Left ventricle myocardium inferior (tissue), 1 donor: ENCODE measurements around the gene GRB10. TPM values are rescaled to one million over a fixed set of nuclear protein-coding genes. Genes with fewer than 3 reads are reported as not detected.

Experiments used
- DNase-seq: peaks from one replicate; pipeline ENCODE4 v3.0.0-alpha.2; 2020
- H3K27ac ChIP-seq: fragments of 200-600 bp; replicated peaks from 2 replicates; pipeline ENCODE4 v1.8.0; 2021
- H3K27me3 ChIP-seq: fragments of 200-600 bp; 2 replicates; pipeline ENCODE4 v1.8.0; 2021; ENCODE audit warnings: low read depth
- H3K36me3 ChIP-seq: fragments of 200-600 bp; 2 replicates; pipeline ENCODE4 v1.8.0; 2021
- H3K4me1 ChIP-seq: fragments of 200-600 bp; 2 replicates; pipeline ENCODE4 v1.8.0; 2021
- H3K4me3 ChIP-seq: fragments of 200-600 bp; 2 replicates; pipeline ENCODE4 v1.8.0; 2021; ENCODE audit warnings: mild to moderate bottlenecking, moderate library complexity
- H3K9me3 ChIP-seq: fragments of 200-600 bp; replicated peaks from 2 replicates; pipeline ENCODE4 v1.8.0; 2021
- intact Hi-C: fragments of 100-400 bp; cut with micrococcal nuclease; formaldehyde crosslinking; loops from one replicate; pipeline ENCODE4 v1.11.0; 2022
- total RNA-seq: library from RNA; stranded (reverse); fragmentation: NEBNext Ultra II Directional; extraction: Animal tissue kit (Norgen Biotek cat#: 25700); gene quantifications from one replicate; pipeline ENCODE4 v1.2.1, GENCODE V29; 2021
- TF ChIP-seq, protein P1 (sequence below): fragments of 200-600 bp; IDR thresholded peaks from 2 replicates; pipeline ENCODE4 v1.8.0; 2021; ENCODE audit warnings: antibody characterized with exemption, mild to moderate bottlenecking, borderline replicate concordance
- donor health status: DM: no; HTN: yes; CAD: no; lungs with severe emphysema.

GRB10 gene
- total RNA-seq, 1 donor from 2014 or later: 40.6 TPM

DNA sequence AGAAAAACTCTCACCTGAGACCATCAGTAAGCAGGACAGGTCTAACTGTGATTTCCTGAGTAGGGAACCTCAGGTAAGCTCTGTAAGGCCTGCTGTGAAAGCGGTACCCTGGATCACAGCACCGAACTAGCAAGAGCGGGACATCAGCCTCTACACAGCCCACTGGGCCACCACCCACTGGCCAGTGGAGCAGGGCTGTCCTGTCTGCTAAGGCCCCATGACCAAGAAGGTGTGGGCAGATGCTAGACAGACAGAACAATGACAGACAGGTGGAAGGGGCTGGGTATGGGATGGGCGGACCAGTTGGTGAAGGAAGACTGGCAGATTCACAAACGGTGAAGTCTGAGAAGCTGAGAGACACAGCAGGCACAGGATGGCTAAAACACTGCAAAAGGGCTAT is 138.1 kb downstream of the GRB10 start:
- H3K9me3 ChIP-seq: no peaks in the 10 kb centered on the region
- TF ChIP-seq, protein P1, sequence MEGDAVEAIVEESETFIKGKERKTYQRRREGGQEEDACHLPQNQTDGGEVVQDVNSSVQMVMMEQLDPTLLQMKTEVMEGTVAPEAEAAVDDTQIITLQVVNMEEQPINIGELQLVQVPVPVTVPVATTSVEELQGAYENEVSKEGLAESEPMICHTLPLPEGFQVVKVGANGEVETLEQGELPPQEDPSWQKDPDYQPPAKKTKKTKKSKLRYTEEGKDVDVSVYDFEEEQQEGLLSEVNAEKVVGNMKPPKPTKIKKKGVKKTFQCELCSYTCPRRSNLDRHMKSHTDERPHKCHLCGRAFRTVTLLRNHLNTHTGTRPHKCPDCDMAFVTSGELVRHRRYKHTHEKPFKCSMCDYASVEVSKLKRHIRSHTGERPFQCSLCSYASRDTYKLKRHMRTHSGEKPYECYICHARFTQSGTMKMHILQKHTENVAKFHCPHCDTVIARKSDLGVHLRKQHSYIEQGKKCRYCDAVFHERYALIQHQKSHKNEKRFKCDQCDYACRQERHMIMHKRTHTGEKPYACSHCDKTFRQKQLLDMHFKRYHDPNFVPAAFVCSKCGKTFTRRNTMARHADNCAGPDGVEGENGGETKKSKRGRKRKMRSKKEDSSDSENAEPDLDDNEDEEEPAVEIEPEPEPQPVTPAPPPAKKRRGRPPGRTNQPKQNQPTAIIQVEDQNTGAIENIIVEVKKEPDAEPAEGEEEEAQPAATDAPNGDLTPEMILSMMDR: no peak
- no peak for DNase-seq
- intact Hi-C loops: no loop called here
- no peak overlapping the region for H3K4me3 ChIP-seq
- no peaks in the 10 kb centered on the region for H3K36me3 ChIP-seq
- no peaks in the 10 kb centered on the region for H3K27me3 ChIP-seq
- peaks cover 46% of the 10 kb centered on the region for H3K4me1 ChIP-seq
- H3K27ac ChIP-seq: no peak overlapping the region

DNA sequence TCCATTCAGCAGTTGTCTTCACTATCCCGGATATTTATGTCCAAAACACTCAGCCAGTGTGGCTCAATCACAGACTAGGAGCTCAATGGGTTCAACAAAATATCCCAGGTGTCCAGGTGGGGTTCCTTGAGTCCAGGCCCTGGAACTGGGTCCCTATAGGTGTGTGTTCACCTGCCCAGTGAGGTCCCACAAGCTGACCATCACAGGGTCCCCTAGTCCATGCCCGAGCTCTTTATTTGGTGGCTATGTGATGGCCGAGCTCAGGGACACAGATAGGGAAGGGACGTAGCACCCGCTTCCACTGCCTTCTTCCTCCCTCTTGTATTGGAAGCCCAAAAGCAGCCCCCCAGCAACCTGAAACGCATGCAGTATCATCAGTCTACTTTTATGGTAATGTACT is 138.6 kb downstream of the GRB10 start:
- DNase-seq: no peak
- H3K27ac ChIP-seq: no peak overlapping the region
- TF ChIP-seq, protein P1: no peak
- H3K4me1 ChIP-seq: peaks cover 41% of the 10 kb centered on the region
- H3K4me3 ChIP-seq: no peak overlapping the region
- intact Hi-C loops: no loop called here
- H3K27me3 ChIP-seq: no peaks in the 10 kb centered on the region
- no peaks in the 10 kb centered on the region for H3K36me3 ChIP-seq
- H3K9me3 ChIP-seq: no peaks in the 10 kb centered on the region

DNA sequence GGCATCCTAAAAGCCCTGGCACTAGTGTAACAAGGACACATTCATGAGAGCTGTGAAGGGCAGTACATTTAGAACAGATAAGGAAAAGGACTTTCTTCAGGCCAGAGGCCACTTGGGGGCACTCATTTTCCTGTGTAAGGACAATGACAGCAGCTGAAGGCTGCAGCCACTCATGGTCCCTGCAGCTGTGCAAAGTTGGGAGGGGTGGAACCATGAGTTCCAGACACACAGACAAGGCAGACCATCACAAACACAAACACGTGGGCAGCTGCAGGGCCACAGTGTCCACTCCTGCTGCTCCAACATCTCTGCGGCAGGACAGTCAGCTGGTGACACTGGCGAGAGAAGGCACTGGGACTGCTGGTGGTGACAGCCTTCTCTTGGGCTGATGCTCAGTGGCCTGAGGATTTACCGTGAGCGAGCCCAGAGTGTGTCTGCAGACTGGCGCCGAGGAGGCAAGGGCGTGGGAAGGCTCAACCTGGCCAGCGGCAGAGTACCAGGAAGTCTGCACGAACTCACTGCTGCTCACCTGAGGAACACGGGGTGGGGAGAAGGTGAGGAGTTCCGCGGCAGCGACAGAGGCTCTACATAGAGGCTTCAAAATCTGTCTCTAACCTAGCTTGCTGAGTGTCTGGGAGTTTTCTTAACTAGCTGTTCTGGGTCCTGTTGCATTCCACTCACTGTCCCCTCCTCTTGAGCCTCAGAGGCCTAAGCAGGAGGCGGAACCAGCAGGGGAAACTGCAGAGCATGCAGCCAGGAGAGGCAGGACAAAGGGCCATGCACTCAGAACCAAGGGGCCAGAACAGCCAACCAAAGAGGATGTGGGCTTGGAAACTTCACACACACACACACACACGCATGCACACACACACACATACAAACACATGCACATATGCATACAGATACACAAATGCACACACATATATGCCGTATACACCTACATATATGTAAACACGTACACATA is 141.0 kb downstream of the GRB10 start:
- no peak overlapping the region for H3K4me3 ChIP-seq
- intact Hi-C loops: no loop called here
- no peak for DNase-seq
- no peaks in the 10 kb centered on the region for H3K36me3 ChIP-seq
- H3K9me3 ChIP-seq: no peaks in the 10 kb centered on the region
- H3K27ac ChIP-seq: peak overlapping the region; percentile 77
- TF ChIP-seq, protein P1: peak; percentile 46
- peaks cover 31% of the 10 kb centered on the region for H3K4me1 ChIP-seq
- H3K27me3 ChIP-seq: no peaks in the 10 kb centered on the region

DNA sequence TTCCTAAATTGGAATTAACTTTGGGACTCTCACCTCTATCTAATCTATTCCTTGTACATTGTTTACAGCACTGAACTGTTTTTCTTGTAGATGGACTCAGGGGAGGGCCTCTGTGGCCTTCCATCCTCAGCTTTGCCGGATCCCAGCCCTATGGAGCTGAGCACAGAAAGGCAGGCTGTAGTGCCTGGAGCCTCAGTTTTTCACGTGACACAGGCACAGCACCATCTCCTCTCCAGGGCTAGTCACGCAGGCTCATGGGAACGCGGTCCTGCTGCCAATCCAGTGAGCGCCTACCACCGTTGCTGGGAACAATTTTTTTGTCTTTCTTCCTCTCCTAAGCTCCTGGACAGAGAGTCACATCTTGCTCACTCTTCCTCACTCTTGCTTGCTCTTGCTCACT is 141.9 kb downstream of the GRB10 start:
- intact Hi-C loops: no loop called here
- Histone ChIP-seq H3K4me1 (peaks cover 31% of the 10 kb centered on the region), H3K9me3 (no peaks in the 10 kb centered on the region)

DNA sequence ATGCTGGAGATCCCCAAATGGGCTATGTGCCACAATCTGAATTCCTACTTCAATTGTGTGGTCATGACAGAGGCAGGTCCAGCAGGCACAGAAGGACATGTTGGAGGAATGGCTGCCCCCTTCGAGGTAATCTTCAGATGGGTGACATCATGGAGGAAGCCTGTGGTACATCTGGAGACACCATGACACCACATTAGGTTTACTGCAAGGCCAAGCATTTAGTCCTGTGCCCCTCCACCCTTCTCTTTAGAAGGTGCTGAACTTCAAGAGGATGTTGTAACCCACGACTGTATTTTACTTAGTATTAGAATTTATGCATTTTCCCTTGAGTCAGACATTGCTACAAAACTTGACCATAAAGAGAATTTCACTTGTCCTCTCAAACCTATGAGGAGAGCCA is 142.4 kb downstream of the GRB10 start:
- H3K4me1 ChIP-seq: peaks cover 31% of the 10 kb centered on the region
- TF ChIP-seq, protein P1: no peak
- H3K27me3 ChIP-seq: no peaks in the 10 kb centered on the region
- no peaks in the 10 kb centered on the region for H3K9me3 ChIP-seq
- DNase-seq: no peak
- peak overlapping the region; percentile 77 for H3K27ac ChIP-seq
- no peaks in the 10 kb centered on the region for H3K36me3 ChIP-seq
- intact Hi-C loops: no loop called here
- H3K4me3 ChIP-seq: no peak overlapping the region

More for the DNA sequence above, 141.9 kb downstream of the GRB10 start:
- Histone ChIP-seq H3K4me3 (no peak overlapping the region), H3K27me3 (no peaks in the 10 kb centered on the region), H3K27ac (peak overlapping the region; percentile 77), H3K36me3 (no peaks in the 10 kb centered on the region)
- DNase-seq: no peak
- TF ChIP-seq, protein P1: no peak
